T-helper 2 cell treated with Interferon-gamma antibody and Interleukin-4, amounts not matched to agents 5 μg/mL and 100 μg/mL, for 36 hours (primary cell): ENCODE results near the gene DNAH3.

ENCODE experiments used
- DNase-seq: peaks from one replicate; pipeline ENCODE4 v3.0.0; 2021; ENCODE audit warnings: low spot score
- H3K27ac Mint-ChIP-seq: one replicate; pipeline ENCODE4 v1.8.0; 2021; ENCODE audit warnings: mild to moderate bottlenecking, mixed read lengths
- H3K27me3 Mint-ChIP-seq: one replicate; pipeline ENCODE4 v1.8.0; 2021; ENCODE audit warnings: low read depth, mixed read lengths
- H3K36me3 Mint-ChIP-seq: one replicate; pipeline ENCODE4 v1.8.0; 2021; ENCODE audit warnings: low read depth, mixed read lengths
- H3K4me1 Mint-ChIP-seq: one replicate; pipeline ENCODE4 v1.8.0; 2021; ENCODE audit warnings: low read depth, mixed read lengths
- H3K4me3 Mint-ChIP-seq: one replicate; pipeline ENCODE4 v1.8.0; 2022; ENCODE audit warnings: mild to moderate bottlenecking, moderate library complexity, mixed read lengths
- H3K9me3 Mint-ChIP-seq: one replicate; pipeline ENCODE4 v1.8.0; 2021; ENCODE audit warnings: mixed read lengths

Gene DNAH3

GRCh38 chr16:20897253-20897897 is 253.3 kb downstream of the DNAH3 start:
- Mint-ChIP-seq H3K4me3 (peak overlapping the region; percentile 99), H3K9me3 (no peaks in the 10 kb centered on the region), H3K27me3 (no peaks in the 10 kb centered on the region), H3K36me3 (peaks cover 38% of the 10 kb centered on the region), H3K4me1 (peaks cover 49% of the 10 kb centered on the region), H3K27ac (peak overlapping the region; percentile 32)
- no peak for DNase-seq

GRCh38 chr16:20894388-20894787 is 256.3 kb downstream of the DNAH3 start:
- H3K4me1 Mint-ChIP-seq = peaks cover 38% of the 10 kb centered on the region
- no peak for DNase-seq
- no peaks in the 10 kb centered on the region for H3K9me3 Mint-ChIP-seq
- H3K36me3 Mint-ChIP-seq = peaks cover 40% of the 10 kb centered on the region
- no peak overlapping the region for H3K27ac Mint-ChIP-seq
- H3K27me3 Mint-ChIP-seq = no peaks in the 10 kb centered on the region
- H3K4me3 Mint-ChIP-seq = no peak overlapping the region

- peaks cover 43% of the 10 kb centered on the region for H3K36me3 Mint-ChIP-seq
- H3K4me3 Mint-ChIP-seq = no peak overlapping the region
- no peaks in the 10 kb centered on the region for H3K27me3 Mint-ChIP-seq
- no peak for DNase-seq
- peaks cover 33% of the 10 kb centered on the region for H3K4me1 Mint-ChIP-seq
- no peaks in the 10 kb centered on the region for H3K9me3 Mint-ChIP-seq
- H3K27ac Mint-ChIP-seq = no peak overlapping the region
These were observed 260.9 kb downstream of the DNAH3 start for GRCh38 chr16:20889625-20890275.

GRCh38 chr16:20887207-20887606 is 263.4 kb downstream of the DNAH3 start:
- peaks cover 37% of the 10 kb centered on the region for H3K36me3 Mint-ChIP-seq
- no peak for DNase-seq
- no peak overlapping the region for H3K27ac Mint-ChIP-seq
- no peaks in the 10 kb centered on the region for H3K9me3 Mint-ChIP-seq
- H3K27me3 Mint-ChIP-seq = no peaks in the 10 kb centered on the region
- peaks cover 44% of the 10 kb centered on the region for H3K4me1 Mint-ChIP-seq
- no peak overlapping the region for H3K4me3 Mint-ChIP-seq

GRCh38 chr16:20886320-20886719 is 264.3 kb downstream of the DNAH3 start:
- no peaks in the 10 kb centered on the region for H3K9me3 Mint-ChIP-seq
- H3K36me3 Mint-ChIP-seq = peaks cover 31% of the 10 kb centered on the region
- H3K4me3 Mint-ChIP-seq = no peak overlapping the region
- DNase-seq = no peak
- no peaks in the 10 kb centered on the region for H3K27me3 Mint-ChIP-seq
- peaks cover 46% of the 10 kb centered on the region for H3K4me1 Mint-ChIP-seq
- H3K27ac Mint-ChIP-seq = no peak overlapping the region

GRCh38 chr16:20884240-20884556 is 266.4 kb downstream of the DNAH3 start:
- DNase-seq = peak; percentile 60
- peaks cover 55% of the 10 kb centered on the region for H3K4me1 Mint-ChIP-seq
- peak overlapping the region; percentile 65 for H3K27ac Mint-ChIP-seq
- peaks cover 25% of the 10 kb centered on the region for H3K36me3 Mint-ChIP-seq
- peak overlapping the region; percentile 26 for H3K4me3 Mint-ChIP-seq
- H3K9me3 Mint-ChIP-seq = no peaks in the 10 kb centered on the region
- H3K27me3 Mint-ChIP-seq = no peaks in the 10 kb centered on the region

GRCh38 chr16:20883554-20884239 is 266.9 kb downstream of the DNAH3 start:
- Mint-ChIP-seq H3K36me3 (peaks cover 25% of the 10 kb centered on the region), H3K9me3 (no peaks in the 10 kb centered on the region)

More at GRCh38 chr16:20883554-20884239, 266.9 kb downstream of the DNAH3 start:
- H3K27me3 Mint-ChIP-seq = no peaks in the 10 kb centered on the region
- H3K4me3 Mint-ChIP-seq = peak overlapping the region; percentile 26
- peak overlapping the region; percentile 65 for H3K27ac Mint-ChIP-seq
- H3K4me1 Mint-ChIP-seq = peaks cover 60% of the 10 kb centered on the region
- DNase-seq = no peak
